GM19467 (cell line): ENCODE results near the gene MESP2.

ENCODE experiments used
- ATAC-seq: cut with Tn5 transposase; IDR thresholded peaks from one replicate; pipeline ENCODE4 v1.9.1; 2021; ENCODE audit warnings: mild to moderate bottlenecking, moderate library complexity; ENCODE audit not compliant: unreplicated experiment

Gene MESP2

DNA sequence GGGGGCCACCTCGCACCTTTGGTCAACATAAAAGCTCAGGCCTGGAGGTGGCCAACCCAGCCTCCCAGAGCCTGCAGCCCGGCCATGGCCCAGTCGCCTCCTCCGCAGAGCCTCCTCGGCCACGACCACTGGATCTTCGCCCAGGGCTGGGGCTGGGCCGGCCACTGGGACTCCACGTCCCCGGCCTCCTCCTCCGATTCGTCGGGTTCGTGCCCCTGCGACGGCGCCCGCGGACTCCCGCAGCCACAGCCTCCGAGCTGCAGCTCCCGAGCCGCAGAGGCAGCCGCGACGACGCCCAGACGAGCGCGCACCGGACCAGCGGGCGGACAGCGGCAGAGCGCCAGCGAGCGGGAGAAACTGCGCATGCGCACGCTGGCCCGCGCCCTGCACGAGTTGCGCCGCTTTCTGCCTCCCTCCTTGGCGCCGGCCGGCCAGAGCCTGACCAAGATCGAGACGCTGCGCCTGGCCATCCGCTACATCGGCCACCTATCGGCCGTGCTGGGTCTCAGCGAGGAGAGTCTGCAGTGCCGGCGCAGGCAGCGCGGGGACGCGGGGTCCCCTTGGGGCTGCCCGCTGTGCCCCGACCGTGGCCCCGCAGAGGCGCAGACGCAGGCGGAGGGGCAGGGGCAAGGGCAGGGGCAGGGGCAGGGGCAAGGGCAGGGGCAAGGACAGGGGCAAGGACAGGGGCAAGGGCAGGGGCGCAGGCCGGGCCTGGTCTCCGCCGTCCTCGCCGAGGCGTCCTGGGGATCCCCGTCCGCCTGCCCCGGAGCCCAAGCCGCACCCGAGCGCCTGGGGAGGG lies at the start of gene MESP2:
Gene MESP2, plus strand, starts transcription at position 59 of the 799 bp plus-strand sequence. Its CDS starts 26 bp downstream, at position 85.
- ATAC-seq: peak; percentile 45

DNA sequence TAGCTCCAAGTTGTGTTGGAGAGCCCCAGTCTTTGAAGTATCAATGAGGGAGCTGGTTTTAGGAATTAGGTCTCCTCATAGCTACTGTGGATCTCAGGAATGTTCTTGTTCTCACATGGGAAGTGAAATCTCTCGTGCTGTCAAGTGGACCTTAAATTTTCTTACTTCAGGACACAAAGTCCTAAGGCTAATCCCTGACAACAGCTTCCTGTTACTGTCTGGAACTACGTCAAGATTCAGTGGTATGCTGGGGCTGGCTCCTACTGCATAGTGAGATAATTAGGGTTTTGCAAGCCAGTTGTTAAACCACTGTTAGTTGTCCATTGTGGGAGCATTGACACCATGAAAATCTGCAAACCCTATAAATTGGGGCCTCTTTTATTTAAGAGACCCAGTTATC lies 47.9 kb upstream of the MESP2 start:
- ATAC-seq: no peak

DNA sequence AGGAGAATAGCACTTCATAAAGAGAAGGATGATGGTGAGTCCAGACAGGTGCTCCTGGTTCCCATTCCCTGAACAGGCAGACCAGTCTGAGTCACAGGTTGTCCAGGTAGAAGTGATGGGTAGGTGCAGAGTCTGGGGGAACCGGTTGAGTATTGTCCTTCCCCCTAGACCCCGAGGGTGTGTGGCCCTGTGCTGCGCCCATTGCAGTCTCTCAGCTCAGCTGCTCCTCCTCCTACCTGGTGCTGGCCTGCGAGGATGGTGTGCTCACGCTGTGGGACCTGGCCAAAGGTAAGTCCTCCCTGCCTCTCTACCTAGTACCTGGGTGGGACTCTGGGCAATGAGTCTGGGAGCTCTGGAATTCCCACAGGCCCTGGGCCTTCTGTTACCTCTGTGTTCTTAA lies 44.9 kb upstream of the MESP2 start:
- ATAC-seq: no peak

DNA sequence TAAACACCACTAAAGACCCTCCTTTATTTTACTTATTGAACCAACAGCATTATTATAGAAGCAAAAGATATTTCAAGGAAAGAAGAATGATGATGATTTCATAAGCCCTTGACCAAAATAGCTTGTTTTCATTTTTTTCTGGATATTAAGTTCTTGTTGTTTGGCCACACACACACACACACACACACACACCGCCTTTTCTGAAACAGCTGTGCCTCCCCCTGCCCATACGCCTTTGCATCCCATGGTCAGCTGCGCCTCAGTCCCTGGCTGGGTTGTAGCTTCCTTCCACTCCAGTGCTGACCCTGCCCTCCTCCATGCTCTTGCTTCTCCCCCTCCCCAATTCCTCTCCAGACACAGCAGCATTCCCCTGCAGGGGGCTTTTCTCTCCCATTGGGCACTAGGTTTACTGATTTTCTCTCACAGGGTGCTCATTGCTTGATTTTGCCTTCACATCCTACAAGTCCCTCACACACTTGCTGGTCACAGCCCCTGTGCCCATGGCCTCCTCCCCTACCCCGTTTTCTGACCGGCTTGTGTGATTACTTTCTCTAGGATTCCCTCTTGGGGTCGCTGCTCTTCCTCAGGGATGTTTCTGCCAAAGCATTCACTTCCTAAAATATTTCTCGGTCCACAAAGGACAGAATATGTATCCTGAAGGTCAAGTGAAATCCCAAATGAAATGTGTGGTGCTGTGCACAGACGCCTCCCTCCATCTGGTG lies 43.5 kb upstream of the MESP2 start:
- ATAC-seq: no peak

GRCh38 chr15:89735773-89736172 lies 40.4 kb upstream of the MESP2 start:
- ATAC-seq: no peak

DNA sequence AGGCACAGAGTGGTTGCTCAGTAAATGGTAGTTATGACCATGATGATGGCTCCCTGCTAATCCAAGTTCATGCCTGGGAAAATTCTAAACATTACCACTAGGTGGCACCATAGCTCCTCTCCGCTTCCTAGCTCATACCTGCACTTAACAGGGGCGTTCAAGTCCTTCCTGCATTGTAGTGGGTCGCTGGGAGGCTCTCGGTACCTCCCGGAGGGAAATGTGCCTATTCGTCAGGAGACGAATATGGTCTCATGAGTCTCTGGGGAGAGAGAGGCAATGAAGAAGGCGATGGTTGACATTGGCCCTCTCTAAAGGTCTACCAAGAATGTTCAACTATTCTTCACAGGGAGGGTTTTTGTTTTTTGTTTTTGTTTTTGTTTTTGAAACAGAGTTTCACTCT lies 36.0 kb upstream of the MESP2 start:
- ATAC-seq: peak; percentile 74

- no peak for ATAC-seq
These were observed 33.1 kb upstream of the MESP2 start for GRCh38 chr15:89743011-89743410.

DNA sequence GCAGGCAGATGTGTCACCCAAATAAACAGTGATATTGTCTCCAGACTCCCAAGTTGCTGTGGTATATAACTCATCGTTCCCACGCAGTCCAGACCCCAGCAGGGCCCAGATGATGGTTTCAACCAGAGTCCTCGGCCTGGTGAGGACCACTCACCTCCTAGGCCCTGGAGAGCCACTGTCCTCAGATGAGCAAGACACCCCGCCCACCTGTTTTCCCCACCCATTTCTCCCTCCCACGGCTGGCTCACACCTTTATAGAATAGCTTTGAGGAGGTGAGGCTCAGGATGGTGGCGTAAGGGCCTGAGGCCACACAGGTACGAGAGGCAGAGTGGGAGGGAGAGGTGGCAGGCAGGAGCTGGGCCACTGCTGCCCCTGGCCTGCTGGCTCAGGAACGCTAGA lies 32.5 kb upstream of the MESP2 start:
- no peak for ATAC-seq

DNA sequence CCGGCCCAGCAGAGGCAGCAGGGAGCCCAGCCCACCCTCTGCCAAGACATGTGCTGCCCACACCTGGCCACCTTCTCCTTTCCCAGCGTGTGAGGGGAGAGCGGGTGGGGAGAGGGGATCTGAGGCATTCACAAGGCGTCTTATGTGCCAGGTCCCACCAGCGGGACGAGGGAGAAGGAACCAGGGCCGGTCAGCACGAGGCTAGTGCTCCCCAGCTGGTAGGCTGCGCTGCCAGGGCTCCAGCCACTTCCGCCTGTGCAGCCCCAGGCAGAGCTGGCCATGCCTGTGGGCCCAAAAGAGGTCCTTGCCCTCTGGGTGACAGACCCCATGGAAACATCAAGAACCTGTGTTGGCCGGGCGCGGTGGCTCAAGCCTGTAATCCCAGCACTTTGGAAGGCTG lies 31.0 kb upstream of the MESP2 start:
- no peak for ATAC-seq

DNA sequence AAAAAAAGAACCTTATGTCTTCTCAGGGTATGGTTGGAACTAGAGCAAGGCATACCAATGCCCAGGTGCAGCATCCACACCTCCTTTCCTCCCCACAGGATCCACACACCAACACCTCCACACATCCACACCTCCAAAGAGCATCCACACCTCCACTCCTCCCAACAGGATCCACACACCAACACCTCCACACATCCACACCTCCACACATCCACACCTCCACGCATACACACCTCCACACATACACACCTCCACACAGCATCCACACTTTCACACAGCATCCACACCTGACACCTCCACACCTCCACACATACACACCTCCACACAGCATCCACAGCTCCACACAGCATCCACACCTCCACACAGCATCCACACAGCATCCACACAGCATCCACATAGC lies 30.4 kb upstream of the MESP2 start:
- no peak for ATAC-seq

DNA sequence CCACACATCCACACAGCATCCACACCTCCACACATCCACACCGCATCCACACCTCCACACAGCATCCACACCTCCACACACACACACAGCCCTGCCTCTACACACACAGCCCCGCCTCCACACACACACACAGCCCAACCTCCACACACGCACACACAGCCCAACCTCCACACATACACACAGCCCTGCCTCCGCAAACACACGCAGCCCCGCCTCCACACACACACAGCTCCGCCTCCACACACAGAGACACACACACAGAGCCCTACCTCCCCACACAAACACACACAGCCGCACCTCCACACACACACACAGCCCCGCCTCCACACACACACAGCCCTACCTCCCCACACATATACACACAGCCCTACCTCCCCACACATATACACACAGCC lies 29.7 kb upstream of the MESP2 start:
- ATAC-seq: no peak

GRCh38 chr15:89747708-89748682 lies 28.1 kb upstream of the MESP2 start:
- ATAC-seq: no peak

DNA sequence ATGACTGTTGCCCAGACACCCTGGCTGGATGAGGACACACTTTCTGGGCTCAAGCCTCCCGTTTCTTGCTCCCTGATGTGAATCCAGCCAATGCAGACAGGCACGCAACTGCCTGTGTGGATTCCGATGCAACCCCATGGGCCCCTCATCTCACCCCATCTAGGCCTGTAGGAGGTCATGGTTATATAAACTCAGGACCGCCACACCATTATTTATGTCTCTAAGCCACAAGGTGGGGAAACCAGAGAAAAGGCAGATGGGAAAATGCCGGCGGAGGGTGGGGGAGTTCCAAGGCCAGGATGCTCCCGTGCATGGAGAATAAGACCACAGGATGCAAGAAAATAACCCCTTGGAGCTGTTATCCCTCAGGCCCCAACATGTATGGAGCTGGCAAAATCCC lies 27.1 kb upstream of the MESP2 start:
- ATAC-seq: no peak

GRCh38 chr15:89749526-89749925 lies 26.6 kb upstream of the MESP2 start:
- no peak for ATAC-seq

DNA sequence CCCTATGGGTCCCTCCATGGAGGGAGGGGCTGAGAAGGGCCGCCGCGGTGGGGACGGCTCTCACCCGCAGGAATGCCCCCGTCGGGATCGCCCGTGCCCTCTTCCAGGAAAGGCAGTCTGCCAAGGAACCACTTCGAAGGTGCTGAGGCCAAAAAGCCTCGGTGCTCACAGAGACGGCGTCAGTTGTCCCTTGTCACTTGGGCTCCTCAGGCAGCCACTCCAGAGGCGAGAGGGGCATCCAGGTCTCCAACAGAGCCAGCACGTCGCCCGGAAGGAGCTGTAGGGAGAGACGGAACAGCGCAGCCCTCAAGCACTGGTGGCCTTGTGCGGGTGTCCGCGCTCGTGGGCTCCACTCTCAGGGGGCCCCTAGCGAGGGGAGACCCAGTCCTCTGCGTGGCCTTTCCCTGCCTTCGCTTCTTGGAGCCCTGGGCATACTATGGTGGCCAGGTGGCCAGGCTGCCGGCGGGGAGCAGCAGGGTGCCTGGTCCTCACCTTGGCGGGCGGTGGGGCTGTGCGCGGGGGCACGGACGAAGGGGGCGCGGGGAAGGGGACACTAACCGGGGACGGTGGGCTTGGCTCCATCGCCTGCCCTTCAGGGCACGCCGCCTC lies 26.1 kb upstream of the MESP2 start:
- ATAC-seq: peak; percentile 18

DNA sequence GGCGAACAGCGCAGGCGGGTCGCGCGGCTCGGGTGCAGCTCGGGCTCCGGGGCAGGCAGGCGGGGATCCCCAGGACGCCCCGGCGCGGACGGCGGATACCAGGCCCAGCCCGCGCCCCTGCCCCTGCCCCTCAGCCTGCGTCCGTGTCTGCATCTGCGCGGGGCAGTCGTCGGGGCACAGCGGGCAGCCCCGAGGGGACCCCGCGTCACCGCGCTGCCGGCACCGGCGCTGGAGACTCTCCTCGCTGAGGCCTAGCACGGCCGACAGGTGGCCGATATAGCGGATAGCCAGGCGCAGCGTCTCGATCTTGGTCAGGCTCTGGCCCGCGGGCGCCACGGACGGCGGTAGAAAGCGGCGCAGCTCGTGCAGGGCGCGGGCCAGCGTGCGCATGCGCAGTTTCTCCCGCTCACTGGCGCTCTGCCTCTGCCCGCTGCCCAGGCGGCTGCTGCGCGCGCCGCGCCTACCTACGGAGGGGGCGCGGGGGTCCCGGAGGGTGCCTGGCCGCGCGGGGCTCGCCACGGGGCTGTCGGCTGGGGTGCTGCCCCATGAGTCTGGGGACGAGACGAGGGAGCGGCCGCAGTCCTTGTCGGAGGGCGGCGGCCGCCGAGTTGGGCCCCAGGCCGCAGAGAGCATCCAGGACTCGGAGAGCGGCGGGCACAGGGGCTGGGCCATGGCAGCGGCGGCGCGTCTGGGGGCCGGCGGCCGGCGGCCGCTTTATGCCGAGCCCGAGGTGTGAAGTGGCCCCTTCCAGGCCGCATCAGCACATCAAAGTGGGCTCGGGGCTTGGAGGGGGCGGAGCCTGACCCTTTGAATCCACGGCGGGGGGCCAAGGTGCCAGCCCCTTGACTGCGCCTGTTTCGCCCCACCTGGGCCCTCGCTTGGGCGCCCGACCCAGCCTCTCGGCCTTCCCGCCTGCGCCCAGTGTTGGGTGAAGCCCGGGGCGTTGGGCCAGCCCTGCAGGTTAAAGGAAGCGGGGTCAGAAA lies 25.3 kb upstream of the MESP2 start, which contains the start of gene MESP1:
Gene MESP1, minus strand, starts transcription at position 690 of the 983 bp plus-strand sequence. Its CDS starts 18 bp downstream, at position 672.
- ATAC-seq: peak; percentile 86

GRCh38 chr15:89751748-89752147 lies 24.4 kb upstream of the MESP2 start:
- ATAC-seq: no peak

DNA sequence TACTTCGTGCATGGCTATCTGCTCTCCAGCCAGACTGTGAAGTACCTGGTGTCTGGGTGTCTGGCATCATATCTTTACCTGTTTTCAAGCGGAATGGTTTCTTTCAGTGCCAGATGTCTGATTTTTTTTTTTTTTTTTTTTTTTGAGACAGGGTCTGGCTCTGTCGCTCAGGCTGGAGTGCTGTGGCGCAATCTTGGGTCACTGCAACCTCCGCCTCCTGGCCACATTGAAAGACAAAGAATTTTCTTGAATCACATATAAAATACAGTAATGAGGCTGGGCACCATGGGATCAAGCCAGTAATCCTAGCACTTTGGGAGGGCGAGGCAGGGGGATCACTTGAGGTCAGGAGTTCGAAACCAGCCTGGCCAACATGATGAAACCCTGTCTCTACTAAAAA lies 22.3 kb upstream of the MESP2 start:
- no peak for ATAC-seq

GRCh38 chr15:89754361-89755154 lies 21.6 kb upstream of the MESP2 start:
- ATAC-seq: no peak
